Neural crest cell (in vitro differentiated cells): Measurements from ENCODE around the gene RERE. TPM values are rescaled to one million over a fixed set of nuclear protein-coding genes. Genes with fewer than 3 reads are reported as not detected.

Experiments used
- DNase-seq: peaks from one replicate; pipeline ENCODE4 v3.0.0; 2021; ENCODE audit warnings: low read depth, mixed read lengths, low spot score
- H3K27ac Mint-ChIP-seq: one replicate; pipeline ENCODE4 v1.8.0; 2021; ENCODE audit warnings: mild to moderate bottlenecking, mixed read lengths; ENCODE audit not compliant: unreplicated experiment
- H3K27me3 Mint-ChIP-seq: 2 replicates; pipeline ENCODE4 v1.8.0; 2021; ENCODE audit warnings: low read depth, mild to moderate bottlenecking, mixed read lengths
- H3K36me3 Mint-ChIP-seq: 2 replicates; pipeline ENCODE4 v1.8.0; 2021; ENCODE audit warnings: low read depth, mild to moderate bottlenecking, mixed read lengths
- H3K4me1 Mint-ChIP-seq: 2 replicates; pipeline ENCODE4 v1.8.0; 2021; ENCODE audit warnings: mixed read lengths
- H3K4me3 Mint-ChIP-seq: one replicate; pipeline ENCODE4 v1.8.0; 2021; ENCODE audit warnings: mild to moderate bottlenecking, mixed read lengths
- H3K9me3 Mint-ChIP-seq: 2 replicates; pipeline ENCODE4 v1.8.0; 2021; ENCODE audit warnings: mixed read lengths
- microRNA-seq: library from miRNA; unstranded; fragments of <30 nt; microRNA quantifications from one replicate; pipeline ENCODE4, GENCODE V29; 2020
- total RNA-seq: library from RNA; stranded (reverse); gene quantifications from 2 replicates; pipeline ENCODE4 v1.2.1, GENCODE V29; 2021
- TF ChIP-seq, protein P1 (sequence below): fragments of 200-600 bp; sonication (generic); conservative IDR thresholded peaks from 2 replicates; pipeline ENCODE4 v1.5.0; 2021; ENCODE audit warnings: antibody characterized with exemption, mild to moderate bottlenecking

RERE gene
- total RNA-seq, 1 donor from 2014 or later = 122 TPM

DNA sequence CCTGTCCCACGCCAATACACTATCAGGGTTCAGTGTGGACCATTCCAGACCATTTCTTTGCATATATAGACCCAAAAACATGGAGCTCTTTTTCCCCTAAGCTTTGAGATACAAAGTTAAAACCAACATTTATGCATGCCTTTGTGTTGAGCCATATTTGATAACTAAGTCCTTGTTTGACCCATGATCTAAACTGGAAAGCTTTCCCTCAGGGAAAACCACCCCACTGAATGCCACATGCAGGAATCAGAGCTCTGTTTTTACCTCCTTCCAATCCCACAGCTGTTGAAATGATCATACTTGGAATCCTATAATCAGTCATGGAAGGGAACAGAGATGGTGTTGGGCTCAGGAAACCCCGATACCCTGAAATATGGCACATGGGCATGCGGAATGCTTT lies 514.3 kb downstream of the RERE start:
- H3K36me3 Mint-ChIP-seq = no peaks in the 10 kb centered on the region
- H3K4me3 Mint-ChIP-seq = no peak overlapping the region
- H3K9me3 Mint-ChIP-seq = no peaks in the 10 kb centered on the region
- TF ChIP-seq, protein P1, sequence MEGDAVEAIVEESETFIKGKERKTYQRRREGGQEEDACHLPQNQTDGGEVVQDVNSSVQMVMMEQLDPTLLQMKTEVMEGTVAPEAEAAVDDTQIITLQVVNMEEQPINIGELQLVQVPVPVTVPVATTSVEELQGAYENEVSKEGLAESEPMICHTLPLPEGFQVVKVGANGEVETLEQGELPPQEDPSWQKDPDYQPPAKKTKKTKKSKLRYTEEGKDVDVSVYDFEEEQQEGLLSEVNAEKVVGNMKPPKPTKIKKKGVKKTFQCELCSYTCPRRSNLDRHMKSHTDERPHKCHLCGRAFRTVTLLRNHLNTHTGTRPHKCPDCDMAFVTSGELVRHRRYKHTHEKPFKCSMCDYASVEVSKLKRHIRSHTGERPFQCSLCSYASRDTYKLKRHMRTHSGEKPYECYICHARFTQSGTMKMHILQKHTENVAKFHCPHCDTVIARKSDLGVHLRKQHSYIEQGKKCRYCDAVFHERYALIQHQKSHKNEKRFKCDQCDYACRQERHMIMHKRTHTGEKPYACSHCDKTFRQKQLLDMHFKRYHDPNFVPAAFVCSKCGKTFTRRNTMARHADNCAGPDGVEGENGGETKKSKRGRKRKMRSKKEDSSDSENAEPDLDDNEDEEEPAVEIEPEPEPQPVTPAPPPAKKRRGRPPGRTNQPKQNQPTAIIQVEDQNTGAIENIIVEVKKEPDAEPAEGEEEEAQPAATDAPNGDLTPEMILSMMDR = no peak
- no peak overlapping the region for H3K27ac Mint-ChIP-seq
- no peak for DNase-seq
- peaks cover 26% of the 10 kb centered on the region for H3K4me1 Mint-ChIP-seq
- H3K27me3 Mint-ChIP-seq = peaks cover 5% of the 10 kb centered on the region

Small RNA genes lying within 50 kb of the gene (microRNA-seq; reads per million reads assigned to microRNA genes)
- gene MIR6728 = not detected

Other genes starting within 250 kb of the RERE start
- gene ENO1, start 61.0 kb upstream of the RERE start, total RNA-seq = 1,269 and 1,339 TPM in 2 replicates
- gene CA6, start 128.2 kb upstream of the RERE start, total RNA-seq = not detected in 2 replicates
- not detected in 2 replicates for gene SLC2A7, start 208.8 kb upstream of the RERE start, total RNA-seq